GM18873 (cell line): Measurements from ENCODE around the gene ZNF268.

Source experiments
- ATAC-seq: cut with Tn5 transposase; IDR thresholded peaks from one replicate; pipeline ENCODE4 v1.9.1; 2021; ENCODE audit warnings: mild to moderate bottlenecking, moderate library complexity, moderate number of reproducible peaks; ENCODE audit not compliant: unreplicated experiment, low FRiP score

Gene ZNF268

DNA sequence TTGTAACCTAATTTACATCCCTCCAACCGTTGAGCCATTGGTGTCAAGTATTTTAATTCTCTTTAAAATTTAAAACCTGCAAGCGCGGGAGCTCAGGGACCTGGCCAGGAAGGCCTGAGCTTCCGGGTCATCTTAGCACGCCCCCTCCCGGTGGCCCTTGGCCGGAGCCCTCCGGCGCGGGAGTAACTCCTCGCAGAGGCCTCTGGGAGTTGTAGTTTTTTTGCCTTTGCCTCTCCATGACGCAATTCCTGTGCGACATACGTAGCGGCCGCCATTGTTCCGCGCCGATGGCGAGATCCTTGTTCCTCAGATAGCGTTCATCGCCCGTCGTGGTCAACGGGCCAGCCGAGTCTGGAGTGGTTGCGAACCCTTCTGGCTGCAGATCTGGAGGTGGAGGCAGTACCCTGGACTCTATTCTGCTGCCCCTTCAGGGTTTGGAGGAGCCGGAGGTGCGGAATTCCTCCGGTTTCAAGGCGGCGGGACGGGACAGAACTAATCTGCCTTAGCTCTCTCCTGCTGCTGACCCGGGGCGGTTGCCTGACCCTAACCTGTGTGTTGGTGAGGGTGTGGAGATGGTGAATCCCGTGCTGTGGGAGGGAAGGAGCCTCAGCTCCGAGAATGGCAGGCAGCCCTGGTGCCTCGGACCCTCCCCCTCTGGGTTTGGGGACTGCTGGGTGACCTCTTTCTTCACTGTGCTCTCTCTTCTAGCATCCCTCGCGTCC lies at the start of gene ZNF268:
ZNF268 (plus strand) TSS at position 258 of the 722 bp plus-strand sequence. CDS start 503 bp downstream, outside the sequence.
- peak; percentile 91 for ATAC-seq

DNA sequence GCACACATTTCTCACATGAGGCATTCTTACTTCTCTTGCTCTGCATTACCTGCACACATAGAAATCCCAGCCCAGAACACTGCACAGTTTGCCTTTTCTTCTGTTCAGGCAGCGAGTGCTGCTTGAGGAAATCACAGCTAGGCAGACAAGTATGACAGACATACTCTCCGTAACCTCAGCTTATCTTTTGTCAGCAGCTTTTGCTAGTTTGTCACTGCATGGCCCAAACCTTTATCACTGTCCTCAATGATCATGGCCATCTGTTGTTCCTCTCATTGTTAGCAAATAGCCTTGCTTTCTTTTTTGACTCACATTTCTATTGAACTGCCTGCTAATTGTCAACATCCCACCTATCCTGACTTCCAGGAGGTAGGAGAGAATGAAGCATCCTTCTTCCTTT lies 45.5 kb upstream of the ZNF268 start:
- no peak for ATAC-seq

DNA sequence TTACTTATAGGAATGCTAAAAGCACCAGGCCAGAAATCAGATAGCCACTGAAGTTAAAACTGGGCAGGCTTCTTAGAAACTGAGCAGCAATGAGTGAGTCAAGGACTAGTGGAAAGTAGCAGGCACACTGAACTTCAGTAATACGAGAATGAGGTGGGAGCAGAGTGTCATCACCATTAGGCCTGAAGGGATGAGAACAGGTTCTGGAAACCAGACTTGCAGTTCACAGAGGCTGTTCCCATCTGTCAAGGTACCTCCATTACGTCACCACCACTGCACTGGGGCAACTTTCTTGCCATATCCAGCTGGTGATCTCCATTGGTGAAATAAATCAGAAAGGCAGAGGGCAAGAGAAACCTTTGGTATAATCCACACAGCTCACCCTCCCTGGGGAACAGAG lies 35.3 kb upstream of the ZNF268 start:
- no peak for ATAC-seq

DNA sequence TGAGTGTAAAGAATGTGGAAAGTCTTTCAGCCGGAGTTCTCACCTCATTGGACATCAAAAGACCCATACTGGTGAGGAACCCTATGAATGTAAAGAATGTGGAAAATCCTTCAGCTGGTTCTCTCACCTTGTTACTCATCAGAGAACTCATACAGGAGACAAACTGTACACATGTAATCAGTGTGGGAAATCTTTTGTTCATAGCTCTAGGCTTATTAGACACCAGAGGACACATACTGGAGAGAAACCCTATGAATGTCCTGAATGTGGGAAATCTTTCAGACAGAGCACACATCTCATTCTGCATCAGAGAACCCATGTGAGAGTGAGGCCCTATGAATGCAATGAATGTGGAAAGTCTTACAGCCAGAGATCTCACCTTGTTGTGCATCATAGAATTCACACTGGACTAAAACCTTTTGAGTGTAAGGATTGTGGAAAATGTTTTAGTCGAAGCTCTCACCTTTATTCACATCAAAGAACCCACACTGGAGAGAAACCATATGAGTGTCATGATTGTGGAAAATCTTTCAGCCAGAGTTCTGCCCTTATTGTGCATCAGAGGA lies 25.1 kb upstream of the ZNF268 start:
- ATAC-seq: no peak

DNA sequence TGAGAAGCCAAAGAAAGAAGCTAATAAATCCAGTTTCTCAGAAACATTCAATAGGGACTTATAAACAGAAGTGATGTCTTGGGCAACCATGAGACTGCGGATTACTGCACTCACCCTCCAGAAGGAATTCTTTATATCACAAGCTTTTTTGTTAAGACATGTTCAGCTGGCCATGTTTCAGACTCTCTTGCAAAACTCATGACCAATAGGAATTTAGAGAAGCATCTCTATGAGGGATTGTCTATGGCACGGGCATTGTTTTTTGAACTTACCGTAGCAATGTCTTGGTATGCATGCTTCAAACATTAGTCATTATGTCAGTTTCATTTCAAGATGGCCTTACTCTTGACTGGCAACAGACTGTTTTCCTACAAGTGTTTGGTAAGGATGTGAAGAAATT lies 15.5 kb upstream of the ZNF268 start:
- ATAC-seq: no peak

DNA sequence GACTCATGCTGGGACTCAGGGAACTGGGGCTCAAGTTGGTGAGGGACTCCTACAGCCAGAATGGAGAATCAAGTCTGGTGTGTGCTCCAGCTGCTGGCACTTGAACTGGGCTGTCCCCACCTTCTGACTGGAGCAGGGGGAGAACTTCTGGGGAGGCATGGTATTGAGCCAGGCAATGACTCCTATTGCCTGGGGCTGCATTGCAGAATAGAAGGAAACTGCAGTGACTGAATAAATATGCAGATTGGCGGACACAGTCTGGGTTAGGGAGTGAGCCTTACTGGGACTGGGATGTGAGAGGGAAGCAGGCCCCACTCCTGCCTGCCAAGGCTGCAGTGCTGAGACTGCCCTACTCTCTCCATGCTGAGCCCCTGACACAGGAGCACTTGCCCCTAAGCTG lies 8.8 kb upstream of the ZNF268 start:
- ATAC-seq: no peak

DNA sequence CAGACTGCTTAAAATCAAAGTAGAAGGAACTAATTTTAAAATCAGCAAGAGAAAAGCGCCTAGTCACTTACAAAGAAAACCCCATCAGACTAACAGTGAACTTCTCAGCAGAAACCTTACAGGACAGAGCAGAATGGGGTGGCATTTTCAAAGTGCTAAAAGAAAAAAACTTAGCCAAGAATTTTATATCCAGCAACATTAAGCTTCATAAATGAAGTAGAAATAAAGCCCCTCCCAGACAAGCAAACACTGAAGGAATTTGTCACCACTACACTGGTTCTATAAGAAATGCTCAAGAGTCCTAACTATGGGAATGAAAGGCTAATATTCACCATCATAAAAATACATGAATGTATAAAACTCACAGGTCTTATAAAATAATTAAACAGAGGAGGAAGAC lies 6.4 kb upstream of the ZNF268 start:
- no peak for ATAC-seq

DNA sequence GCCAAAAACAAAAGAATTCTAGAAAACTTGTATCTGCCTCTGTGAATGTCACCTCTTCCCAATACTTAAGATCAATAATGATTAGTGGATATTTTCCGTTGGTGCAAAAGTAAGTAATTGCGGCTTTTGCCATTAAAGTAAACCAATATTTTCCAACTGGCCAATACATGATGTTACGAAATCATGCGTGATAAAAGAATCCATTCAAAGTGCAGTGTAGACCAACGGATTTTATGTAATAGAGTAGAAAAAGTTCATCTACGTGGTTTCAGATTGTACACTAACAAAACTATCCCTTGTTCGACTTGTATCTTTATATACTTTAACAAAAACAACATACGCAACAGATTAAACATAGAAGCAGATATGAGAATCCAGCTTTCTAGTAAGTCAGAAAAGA lies 626 bp upstream of the ZNF268 start:
- no peak for ATAC-seq

DNA sequence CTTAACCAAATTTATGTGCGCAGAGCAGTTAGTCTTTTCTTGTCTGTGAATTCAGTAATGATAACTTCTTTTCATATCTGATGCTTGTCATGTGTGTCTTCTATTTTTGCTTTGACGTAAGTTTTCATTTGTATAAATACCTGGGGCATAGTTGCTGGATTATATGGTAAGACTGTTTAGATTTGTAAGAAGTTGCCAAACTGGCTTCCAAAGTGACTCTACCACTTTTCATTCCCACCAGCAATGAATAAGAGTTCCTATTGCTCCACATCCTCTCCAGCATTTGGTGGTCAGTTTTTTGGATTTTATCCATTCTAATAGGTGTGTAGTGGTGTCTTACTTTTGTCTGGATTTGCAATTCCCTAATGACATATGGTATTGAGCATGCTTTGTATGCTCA lies 8.9 kb downstream of the ZNF268 start:
- ATAC-seq: no peak

DNA sequence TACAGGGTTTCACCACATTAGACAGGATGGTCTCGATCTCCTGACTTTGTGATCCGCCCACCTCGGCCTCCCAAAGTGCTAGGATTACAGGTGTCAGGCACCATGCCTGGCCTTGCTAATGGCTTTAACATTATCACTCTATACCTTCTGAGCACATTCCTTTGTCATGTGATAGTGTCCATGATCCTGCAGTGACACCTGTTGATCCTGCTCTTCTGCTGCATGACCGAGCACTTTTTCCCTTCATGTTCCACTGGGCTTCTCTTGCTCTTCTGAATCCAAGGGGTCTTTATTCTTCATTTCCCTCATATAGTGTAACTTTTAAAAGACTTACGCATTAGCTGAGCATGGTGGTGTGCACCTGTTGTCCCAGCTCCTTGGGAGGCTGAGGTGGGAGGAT lies 11.6 kb downstream of the ZNF268 start:
- no peak for ATAC-seq

DNA sequence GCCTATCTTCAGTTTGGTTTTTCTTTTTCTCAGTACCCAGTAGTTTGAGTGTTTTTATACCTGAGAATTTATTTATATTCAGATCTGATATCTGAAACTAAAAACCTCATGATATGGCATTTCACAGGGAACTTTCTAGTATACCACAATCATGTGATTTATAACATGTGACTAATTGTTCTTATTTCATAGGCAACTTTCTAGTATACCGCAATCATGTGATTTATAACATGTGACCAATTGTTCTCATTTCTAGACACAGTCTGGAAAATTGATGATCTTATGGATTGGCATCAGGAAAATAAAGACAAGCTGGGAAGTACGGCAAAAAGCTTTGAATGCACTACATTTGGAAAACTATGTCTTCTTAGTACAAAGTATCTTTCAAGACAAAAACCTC lies 20.6 kb downstream of the ZNF268 start:
- ATAC-seq: no peak

DNA sequence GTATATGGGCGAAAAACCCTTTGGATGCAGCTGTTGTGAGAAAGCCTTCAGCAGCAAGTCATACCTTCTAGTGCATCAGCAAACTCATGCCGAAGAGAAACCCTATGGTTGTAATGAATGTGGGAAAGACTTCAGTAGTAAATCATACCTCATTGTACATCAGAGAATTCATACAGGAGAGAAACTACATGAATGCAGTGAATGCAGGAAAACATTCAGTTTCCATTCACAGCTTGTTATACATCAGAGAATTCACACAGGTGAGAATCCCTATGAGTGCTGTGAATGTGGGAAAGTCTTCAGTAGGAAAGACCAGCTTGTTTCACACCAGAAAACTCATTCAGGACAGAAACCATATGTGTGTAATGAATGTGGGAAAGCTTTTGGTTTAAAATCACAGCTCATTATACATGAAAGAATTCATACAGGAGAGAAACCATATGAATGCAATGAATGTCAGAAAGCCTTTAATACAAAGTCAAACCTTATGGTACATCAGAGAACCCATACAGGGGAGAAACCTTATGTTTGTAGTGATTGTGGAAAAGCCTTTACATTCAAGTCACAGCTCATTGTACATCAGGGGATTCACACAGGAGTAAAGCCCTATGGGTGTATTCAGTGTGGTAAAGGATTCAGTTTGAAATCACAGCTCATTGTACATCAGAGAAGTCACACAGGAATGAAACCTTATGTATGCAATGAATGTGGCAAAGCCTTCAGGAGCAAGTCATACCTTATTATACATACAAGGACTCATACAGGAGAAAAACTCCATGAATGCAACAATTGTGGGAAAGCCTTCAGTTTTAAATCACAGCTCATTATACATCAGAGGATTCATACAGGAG lies 21.4 kb downstream of the ZNF268 start:
- no peak for ATAC-seq

DNA sequence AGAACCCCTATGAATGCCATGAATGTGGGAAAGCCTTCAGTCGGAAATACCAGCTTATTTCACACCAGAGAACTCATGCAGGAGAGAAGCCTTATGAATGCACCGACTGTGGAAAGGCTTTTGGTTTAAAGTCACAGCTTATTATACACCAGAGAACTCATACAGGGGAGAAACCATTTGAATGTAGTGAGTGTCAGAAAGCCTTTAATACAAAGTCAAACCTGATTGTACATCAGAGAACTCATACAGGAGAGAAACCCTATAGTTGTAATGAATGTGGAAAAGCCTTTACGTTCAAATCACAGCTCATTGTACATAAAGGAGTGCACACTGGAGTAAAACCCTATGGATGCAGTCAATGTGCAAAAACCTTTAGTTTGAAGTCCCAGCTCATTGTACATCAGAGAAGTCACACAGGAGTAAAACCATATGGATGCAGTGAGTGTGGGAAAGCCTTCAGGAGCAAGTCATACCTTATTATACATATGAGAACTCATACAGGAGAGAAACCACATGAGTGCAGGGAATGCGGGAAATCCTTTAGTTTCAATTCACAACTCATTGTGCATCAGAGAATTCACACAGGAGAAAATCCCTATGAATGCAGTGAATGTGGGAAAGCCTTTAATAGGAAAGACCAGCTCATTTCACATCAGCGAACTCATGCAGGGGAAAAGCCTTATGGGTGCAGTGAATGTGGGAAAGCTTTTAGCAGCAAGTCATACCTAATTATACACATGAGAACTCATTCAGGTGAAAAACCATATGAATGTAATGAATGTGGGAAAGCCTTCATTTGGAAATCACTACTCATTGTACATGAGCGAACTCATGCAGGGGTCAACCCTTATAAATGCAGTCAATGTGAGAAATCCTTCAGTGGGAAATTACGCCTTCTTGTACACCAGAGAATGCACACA lies 22.3 kb downstream of the ZNF268 start:
- ATAC-seq: no peak

DNA sequence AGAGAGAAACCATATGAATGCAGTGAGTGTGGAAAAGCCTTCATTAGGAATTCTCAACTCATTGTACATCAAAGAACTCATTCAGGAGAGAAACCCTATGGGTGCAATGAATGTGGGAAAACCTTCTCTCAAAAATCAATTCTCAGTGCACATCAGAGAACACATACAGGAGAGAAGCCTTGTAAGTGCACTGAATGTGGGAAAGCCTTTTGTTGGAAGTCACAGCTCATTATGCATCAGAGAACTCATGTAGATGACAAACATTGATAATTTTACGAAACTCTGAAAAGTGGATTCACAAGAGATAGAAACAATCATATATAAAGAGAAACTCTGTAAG lies 22.9 kb downstream of the ZNF268 start:
- ATAC-seq: no peak

DNA sequence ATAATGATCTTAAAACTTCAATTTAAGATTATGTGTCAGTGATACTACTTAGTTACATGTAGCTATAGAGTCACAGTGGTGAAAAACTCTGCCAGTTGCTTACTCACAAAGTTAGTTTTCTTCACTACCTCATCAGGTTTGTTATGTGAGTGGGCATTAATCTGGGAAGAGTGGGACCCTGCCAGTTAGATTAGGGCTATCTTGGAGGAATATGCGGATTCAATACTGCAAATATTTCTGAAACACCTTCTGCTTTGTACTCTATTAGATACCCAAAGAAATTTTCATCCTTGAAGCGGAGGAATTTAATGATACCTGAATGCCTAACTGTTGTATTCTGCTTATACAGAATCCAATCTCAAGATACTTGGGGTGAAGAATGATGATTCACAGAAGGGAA lies 25.1 kb downstream of the ZNF268 start:
- no peak for ATAC-seq

DNA sequence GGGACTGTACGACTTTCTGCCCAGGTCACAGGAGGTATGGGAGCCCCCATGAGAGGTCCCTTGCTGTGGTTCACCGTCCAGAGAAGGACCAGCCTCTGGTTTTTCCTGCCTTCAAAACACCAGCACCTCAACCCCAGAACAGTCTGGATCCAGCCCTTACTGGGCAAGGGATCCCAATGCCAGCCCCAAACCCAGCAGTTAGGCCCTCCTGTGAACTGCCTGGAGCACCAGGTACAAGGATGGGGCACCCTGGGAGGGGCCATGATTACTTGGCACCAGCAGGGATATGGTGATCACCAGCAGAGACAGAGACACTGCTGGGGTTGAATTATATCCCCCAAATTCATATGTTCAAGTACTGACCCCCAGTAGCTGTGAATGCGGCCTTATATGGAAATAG lies 34.4 kb downstream of the ZNF268 start:
- ATAC-seq: no peak

DNA sequence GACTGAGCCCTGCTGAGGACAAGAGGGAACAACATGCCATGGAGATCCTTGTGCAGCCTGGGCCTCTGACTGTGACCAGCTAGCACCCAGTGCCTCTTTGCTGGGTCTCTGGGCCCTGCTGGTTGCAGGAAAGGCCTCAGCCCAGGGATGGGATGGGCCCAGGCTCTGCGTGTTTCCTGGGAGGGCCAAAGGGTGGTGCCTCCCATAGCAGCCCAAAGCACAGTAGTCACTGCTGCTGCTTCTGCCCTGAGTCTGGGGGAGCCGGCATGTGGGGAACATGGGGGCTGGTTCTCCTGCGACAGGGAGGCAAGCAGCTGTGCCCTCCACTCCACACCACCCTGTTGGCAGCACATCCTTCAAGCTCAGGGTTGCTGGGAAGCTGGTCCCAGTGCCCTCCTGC lies 35.9 kb downstream of the ZNF268 start:
- ATAC-seq: no peak

DNA sequence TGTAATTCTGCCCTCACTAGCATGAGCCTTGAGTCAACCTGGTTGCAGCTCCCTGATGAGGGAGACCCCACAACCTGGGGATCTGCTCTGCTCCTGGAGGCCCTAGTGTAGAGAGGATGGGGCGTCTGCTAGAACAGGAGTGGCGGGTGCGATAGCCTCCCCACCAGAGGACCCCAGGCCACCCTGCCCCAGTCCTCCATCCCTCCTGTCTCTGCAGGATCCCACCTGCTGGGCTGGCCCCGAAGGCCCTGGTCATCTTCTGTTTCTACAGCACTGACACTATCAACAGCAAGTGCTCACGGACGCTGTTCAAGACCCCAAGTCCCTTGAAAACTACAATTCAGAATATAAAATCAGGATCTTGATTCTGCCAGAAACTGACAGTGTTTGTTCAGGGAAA lies 39.2 kb downstream of the ZNF268 start:
- no peak for ATAC-seq

DNA sequence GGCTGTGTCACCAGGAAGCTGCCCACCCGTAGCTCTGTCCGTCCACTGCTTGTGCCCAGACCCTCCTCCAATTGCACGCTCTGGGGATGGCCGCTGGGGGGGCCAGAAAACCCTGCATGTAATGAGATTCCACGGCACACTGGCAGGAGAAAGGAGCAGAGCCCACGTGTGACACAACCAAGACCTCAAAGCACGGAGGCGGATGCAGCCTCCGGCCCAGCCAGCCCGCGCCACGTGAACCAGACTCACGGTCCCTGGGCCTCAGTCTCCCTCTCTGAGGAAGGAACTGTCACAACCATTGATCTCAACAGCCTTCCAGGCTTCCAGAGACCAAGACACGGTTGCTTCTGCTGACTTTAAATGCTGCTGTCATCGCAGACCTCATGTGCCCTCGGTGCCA lies 39.9 kb downstream of the ZNF268 start:
- no peak for ATAC-seq

DNA sequence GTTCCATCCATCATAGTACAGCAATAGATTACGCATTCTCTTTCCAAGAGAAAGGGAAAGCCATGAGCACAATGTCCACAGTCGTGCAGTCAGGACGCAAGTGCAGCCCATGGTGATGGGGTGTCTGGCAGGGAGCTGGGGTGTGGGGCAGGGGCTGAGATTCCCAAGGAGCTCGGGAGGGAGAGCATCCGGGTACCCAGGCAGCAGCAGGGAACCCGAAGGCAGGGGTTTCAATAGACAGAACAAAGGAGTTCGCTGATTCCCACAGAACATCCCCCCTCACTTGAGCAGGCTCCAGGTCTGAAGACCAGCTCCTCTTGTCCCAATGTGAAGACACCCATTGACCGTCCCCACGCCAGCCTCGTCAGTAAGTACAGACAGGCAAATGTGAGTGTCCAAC lies 40.9 kb downstream of the ZNF268 start:
- ATAC-seq: no peak

DNA sequence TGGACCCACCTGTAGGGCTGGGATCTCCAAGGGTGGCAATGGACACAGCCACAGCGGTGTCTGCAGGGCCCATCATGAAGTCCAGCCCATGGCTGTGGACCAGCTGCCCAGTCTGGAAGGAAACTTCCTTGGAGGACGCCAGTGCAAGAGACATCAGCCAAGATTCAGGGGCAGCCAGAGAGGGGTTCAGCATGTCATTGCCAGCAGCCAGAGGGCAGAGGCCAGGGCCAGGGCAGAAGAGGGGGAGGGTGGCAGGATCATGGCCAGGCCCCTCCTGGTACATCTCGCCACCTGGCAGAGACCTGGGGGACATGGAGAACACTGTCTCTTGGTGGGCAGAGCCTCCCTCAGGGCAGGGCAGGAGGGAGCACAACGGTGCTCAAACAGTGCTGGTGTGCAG lies 44.2 kb downstream of the ZNF268 start:
- no peak for ATAC-seq
